Hypothalamus (tissue), 51 donors: ENCODE measurements around the gene TEX261.

Experiments used
- DNase-seq, 51 donors: peaks; one replicate each; lab custom pipeline; 2025; lab: John Stamatoyannopoulos, UW

Gene TEX261

DNA sequence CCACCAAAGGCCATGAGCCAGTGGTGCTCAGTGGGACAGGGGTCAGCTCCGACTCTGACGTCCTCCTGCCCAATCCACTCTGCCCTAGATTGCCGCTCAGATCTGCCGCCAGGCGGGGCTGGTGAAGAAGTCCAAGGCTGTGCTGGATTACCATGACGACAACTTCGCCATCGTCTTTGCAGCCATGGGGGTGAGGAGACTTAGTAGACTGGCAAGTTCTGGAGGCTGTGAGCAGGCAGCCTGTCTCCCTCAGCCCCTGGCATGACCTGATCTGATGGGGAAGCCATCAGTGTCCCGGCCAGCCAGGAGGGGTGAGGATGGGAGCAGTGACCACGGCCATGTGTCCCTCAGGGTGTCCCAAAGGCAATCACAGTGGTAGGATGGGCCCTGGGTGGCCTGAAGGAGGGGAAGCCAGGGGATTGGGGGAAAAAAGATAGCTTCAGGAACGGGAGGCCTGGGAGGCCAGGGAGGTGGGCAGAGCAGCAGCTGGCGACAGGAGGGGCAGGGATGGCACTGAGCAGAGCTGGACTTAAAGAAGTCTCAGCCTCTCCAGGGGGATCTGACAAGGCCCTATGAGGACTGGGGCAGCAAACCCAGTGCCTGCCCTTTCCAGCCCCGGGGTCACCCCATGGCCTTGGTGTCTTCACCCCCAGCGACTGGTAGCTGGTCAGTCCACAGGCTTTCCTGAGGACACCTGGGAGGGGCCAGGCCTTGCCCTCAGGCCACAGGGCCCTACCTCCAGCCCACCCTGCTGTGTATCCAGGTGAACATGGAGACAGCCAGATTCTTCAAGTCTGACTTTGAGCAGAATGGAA, 33.6 kb downstream of the TEX261 start:
- no peak for DNase-seq

DNA sequence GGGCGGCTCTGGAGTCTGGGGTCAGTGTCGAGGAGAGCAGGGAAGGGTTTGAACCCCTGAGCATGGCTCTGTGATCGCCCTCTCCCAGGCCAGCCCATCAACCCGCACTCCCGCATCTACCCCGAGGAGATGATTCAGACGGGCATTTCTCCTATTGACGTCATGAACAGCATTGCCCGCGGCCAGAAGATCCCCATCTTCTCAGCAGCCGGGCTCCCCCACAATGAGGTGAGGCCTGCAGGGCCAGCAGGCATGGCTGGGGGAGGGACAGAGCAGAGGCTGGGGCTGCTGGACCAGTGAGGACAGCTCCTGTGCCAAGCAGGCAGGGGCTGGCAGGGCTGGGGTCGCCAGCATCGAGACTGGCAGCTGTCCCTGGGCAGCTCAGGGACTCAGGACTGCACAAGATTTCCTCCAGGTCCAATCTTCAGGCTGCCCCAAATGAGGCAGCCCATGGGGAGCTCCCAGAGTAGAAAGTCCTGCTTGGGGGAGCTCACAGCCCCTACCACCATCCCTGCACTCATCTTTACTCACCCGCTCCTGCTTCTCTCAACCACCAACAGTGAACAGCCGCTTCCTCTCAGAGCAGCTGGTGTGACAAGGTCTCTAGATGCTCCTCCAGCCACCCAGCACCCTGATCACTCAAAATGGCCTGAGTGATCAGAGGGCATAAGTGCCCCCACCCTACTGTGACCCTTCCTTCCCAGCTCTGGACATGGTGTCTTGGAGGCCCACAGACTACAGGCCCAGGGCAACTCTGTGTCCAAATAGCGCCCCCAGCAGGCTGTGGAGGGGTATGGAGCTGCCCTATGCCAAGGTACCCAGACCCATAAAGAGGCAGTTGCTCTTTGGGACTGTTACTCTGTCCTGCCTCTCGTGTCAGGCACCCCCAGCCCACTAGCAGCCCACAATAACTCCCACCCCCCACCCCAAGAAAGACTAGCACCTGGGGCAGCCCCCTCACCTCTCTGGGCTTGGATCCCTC, 34.5 kb downstream of the TEX261 start:
- DNase-seq: no peak

DNA sequence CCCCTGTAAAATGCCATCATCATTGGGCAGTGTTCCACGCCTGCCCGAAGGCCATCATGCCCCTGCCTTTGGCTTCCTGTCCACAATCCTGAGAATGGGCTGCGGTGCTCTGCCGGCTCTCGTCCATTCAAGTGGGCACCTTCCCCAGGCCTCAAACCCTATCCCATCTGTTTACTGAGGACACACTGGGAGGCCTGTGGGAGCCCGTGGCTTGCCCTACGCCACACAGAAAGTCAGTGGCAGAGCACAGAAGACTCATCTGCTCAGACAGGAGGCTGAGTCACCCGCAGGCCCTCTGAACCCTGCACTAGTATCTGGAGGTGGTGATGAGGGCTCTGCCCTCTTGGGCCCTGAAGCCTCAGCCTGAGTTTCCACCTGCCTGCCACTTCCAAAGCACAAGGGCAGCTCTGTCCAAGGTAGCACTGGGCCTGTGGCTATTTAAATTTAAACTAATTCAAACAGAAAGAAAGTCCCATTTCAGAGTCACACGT, 35.4 kb downstream of the TEX261 start:
- DNase-seq: no peak

DNA sequence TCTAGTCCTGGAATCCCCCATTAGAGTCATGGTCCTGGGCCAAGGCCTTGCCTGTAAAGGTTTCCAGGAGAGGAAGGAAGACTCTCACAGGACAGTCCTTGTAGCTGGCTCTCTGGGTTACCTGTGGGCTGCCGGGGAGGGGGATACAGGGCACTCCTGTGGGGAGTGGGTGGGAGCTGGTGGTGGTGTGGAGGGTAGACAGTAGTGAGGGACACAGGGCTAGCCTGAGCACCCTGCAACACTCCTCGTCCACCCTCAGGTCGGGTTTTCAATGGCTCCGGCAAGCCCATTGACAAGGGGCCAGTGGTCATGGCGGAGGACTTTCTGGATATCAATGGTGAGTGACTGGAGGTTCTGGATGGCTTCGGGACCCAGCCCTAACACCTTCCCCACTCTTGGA, 35.9 kb downstream of the TEX261 start:
- DNase-seq: no peak

DNA sequence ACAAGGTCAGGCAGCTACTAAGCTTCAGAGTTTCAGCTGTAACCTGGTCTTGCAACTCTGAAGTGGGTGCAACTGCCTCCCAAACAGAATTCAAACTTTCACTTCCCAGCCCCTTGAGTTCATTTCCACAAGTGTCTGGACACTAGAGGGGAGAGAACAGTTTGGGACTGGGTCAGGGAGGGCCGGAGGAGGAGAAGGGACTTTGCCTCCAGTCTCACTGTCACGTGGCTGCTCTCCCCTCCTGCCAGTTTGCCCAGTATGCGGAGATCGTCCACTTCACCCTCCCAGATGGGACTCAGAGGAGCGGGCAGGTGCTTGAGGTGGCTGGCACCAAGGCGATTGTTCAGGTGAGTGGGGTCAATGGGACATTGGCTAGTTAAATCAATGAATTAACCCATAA, 36.9 kb downstream of the TEX261 start:
- DNase-seq: no peak

DNA sequence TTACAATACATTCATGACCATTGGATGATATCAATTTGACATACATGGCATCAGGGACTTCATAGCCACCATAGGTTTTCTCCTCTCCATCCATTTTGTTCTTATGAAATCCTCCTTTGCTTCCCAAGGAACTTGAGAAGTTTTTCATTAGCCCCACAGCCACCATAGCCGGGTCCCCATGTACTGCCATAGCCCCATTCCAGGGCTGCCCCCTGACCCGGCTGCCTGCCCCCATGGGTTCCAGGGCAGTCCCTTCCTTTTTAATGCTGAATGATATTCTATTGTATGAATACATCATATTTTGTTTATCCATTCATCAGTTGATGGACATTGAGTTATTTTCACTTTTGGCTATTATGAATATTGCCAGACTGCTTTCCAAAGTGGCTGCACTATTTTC, 38.5 kb downstream of the TEX261 start:
- DNase-seq: no peak

DNA sequence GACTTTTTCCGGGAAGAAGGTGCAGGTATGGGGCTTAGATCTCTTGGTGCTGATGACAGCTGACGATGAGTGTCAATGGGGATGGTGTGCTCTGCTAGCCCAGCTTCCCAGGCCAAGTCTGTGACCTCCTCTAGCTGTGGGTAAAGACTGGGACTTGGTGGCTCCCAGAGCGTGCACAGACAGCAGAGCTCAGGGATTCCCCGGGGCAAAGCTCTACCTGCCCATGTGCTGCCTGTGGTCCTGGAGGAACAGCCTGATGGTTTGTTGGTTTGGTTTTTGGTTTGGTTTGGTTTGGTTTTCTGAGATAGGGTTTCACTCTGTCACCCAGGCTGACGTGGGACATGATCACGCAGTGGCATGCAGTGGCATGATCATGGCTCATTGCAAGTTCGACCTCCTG, 39.8 kb downstream of the TEX261 start:
- no peak for DNase-seq

DNA sequence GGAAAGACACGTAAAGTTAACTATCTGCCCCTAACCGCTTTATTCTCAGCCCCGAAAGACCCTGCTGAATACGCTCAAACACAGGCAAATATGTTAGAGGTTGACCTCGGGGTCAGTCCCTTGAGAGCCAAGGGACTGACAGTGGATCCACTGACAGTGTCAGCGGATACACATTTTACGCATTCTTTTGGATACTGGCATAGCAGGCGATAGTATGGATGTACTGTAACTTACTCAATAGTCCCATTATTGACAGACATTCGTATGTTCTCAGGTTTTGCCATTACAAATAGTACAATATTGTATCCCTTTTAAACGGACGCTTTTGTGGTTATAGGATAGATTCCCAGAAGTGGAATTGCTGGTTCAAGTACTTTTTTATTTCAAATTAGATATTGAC, 45.6 kb downstream of the TEX261 start:
- DNase-seq: no peak

DNA sequence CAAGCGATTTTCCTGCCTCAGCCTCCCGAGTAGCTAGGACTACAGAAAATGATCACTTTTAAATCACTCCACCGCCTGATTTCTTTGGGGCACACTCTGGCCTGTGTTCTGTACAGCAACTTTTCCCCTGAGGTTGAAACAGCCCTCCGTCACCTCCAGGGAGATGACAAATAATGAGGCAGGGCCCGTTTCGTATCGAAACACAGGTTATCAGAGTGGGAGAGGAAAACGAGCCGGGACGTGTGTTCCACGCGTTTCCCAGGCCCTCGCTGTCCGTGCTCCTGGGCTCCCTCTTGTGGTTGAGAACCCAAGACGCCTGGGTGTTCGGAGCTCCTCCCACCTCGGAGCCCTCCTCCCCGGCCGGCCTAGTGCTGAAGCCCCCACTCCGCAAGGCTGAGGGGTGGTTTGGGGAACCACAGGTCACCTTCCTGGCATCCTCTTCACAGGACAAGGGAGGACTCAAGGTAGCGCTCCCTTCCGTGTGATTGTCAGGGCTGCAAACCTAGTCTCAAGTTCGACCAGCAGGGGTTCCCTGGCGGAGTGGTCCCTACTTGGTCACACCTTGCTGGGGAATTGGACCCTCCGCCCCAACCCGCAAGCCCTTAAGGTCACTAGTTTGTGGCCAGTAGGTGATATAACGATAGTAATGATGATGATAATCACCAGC, 46.2 kb downstream of the TEX261 start:
- peak in 49 of 51 donors; percentile 3 to 84 (median 48) for DNase-seq

DNA sequence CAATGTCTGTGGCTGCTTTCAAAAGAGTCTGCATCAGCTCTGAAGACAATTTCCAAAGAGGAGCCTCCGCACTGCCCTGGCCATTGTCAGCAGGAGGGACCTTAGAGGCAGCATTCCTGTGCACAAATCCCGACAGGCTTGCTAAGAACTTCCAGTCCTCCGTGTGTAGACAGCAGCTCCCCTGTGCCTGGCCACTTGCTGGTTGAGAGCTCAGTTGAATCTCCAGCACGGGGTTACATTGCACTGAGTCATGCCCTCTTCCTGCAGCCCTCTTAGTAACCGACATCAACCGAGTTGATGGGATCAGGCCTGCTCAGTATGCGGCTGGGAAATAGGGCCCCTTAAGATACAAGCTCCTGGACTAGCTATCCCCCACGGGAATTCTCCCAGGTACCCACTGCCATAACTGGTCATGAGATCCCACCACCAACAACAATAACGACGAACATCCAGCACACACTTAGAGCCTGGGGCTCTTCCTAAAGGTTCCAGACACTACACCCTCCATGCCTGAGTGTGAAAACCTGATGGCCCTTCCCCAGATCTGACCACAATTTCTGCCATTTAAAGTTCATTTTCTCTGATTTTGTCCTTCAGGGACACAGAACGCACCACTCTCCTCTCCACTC, 47.0 kb downstream of the TEX261 start:
- DNase-seq: no peak

DNA sequence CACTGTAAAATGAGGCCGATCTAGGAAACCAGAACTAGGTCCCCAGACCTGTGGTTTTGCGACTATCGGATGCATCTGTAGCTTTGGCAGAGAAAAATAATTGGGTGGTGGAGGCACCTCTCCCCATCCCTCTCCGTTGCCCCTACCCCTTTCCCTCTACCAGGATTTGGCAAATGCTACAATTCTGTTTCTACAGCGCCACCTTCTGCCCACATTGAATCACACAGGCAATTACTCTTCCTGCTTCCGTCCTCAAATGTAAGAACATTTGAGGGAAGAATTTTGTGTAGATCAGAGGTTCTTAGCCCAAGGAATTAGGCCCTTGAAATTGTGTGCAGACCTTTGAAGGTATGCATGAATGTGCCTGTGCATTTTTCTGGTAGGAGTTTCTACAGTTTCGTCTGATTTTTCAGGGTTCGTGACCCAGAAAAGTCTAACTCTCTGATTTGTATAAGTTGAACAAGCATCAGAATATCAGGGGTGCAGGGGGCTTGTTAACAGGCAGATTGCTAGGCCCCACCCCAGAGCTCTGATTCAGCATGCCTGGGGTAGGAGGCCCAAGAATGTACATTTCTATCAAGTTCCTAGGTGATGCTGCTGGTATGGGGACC, 47.7 kb downstream of the TEX261 start:
- peak in 24 of 51 donors; percentile 4 to 63 (median 28) for DNase-seq

DNA sequence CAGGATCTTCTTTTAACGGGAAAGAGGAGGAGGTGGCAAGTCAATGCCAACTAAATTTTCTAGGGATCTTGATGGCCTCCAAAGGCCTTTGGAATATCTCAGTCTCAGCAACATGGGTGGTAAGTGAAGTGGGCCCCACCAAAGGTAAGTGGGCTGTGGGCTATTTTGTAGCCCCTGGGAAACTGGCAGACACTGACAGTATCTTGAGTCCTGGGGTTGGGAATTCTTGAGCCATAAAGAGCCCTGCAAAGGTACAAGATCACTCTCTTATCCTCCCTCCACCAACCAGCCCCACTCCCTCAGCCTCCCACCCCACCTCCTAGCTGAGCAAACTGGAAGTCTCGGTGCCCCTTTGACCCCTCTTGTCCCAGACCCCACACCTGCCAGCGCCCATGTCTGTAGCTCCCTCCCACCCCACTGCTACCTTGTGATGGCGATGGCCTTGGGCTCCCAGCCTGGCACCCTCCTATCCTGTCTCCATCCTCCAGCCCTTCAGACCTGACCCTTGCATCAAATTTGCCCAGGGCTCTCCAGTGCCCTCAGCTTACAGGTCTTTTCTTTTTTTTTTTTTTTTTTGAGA, 50.5 kb downstream of the TEX261 start:
- no peak for DNase-seq

DNA sequence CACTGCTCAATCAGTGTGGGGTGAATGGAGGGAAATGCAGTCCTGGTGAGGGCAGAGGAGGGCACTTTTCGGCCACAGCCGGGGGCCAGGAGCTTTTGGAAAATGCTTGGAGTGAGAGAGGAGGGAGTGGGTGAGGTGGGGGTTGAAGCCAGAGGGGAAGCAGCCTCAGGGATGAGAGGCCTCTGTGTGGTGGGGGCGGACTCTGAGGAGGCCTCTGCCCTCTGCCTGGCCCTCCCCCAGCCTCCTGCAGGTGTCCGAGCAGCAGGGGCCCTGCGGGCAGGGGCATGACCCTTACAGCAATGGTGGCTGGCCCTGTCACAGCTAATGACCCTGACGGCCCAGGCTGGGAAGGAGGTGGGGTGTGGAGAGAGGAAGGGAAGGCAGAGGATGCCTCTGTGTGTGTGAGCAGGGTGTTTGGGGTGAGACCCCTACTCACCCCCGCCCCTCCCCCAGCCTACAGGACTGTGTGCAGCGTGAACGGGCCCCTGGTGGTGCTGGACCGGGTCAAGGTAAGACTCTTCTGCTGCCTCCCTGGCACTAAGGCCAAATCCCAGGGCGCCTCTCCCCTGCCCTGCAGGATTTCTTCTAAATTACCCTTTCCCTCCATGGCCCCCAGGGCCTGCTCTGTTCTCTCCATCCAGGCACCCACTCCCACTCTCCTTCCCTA, 51.3 kb downstream of the TEX261 start:
- DNase-seq: no peak

DNA sequence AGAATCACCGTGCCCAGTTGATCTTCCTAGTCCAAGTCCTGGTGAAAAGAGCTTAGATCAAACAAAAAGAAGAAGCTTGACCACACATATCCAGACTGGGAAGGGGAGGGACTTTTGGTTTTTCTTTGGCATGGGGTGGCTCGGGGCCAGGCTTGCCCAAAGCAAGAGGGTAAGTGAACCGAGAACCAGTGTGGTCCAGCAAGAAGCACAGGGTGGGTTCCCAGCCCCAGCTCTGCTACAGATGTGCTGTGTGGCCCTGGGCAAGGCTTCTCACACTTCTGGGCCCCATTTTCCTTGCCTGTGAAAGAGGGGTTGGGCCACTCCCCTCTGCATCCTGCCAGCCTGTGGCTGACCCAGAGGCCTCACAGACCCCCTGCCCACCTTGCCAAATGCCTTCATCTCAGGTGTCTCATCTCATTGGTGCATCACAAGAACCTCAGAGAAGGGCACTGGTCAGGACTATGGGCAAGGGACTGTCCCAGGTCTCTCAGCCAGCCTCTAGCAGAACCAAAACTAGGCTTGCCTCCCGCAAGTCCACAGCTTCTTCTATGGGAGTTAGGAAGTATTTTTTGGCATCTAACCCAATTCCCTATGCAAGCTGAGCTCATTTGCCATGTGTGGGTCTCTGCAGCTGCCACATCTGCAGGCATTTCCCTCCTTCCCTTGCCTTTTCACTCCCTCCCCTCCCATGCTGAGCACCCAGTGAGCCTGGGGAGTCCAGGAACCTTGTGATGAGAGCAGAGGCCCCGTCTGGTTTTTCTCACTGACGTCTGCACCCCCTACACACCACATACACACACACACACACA, 52.1 kb downstream of the TEX261 start:
- no peak for DNase-seq

DNA sequence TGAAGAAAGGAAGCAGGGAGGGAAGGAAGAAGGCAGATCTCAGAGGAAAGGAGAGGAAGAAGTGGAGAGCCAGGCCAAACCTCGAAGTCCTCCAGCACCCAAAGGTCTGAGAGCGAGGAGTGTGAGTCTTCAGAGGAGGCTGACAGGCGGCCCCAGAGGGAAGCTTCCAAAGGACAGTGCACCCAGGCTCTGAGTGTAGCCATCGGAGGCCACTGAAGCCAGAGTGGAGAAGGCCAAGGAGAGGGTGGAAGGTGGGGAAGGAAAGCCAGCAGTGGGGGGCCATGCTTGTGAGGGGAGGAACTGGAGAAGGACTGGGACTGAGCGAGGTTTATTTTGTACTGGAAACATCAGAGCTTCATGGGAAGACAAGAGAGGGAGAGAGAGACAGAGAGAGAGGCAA, 53.0 kb downstream of the TEX261 start:
- no peak for DNase-seq

DNA sequence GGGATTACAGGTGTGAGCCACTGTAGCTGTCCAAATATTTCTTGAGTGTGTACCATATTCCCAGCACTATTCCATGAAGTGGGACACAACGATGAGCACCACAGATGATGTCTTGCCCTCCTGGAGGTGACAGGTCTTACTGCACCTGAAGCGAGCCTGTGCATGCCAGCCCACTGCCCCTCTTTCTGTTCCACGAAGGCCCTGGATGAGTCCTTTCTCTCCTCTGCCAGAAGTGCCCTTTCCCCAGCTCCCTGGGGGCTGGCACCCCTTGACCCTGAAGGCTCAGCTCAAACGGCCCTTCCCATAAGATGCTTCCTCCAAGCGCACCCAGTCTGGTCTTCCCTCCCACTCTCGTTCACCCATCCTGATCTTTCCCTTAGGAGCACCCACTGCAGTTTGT, 53.5 kb downstream of the TEX261 start:
- DNase-seq: no peak

DNA sequence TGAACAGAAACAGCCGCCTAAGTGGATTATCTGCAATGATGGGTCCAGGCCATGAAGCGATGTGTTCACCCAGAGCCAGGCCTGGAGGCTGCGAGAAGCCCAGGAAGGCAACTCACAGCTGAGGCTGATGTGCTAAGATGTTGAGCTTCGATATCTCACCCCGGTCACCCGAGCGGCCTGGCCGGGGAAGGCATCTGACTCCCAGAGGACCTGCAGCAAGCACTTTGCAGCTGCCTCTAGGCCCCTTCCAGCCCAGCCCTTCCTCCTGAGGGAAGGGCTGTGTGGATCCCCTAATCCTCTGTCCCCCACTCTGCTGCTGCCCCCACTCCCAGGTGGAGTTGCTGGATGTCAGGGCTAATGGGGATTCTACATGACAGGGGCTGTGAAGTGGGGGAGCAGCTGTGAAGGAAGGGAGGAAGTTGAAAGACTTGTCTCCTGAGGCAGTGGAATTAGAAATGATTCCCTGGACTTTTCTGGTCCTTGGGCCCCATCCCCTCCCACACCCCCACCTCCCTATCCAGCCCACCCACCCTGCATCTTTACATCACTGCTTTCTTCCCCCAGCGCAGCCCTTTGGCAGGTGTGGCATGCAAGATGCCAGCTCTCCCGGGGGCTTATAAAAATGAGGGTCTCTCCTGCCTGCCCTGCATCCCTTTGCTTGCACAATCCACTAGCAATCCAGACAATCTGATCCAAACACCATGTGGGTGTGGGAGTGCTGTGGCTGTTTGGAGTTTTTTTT, 54.7 kb downstream of the TEX261 start:
- DNase-seq: no peak
